Panc1 (cell line): ENCODE measurements around the gene HNRNPM.

Source experiments
- CTCF ChIP-seq: fragments of 450-650 bp; IDR thresholded peaks from 2 replicates; pipeline ENCODE4 v1.5.1; 2017; ENCODE audit warnings: mild to moderate bottlenecking
- POLR2AphosphoS5 ChIP-seq: IDR thresholded peaks from 2 replicates; pipeline ENCODE4 v1.6.1; 2012; ENCODE audit warnings: mild to moderate bottlenecking, low read depth, low read length, moderate library complexity
- REST ChIP-seq, 2 experiments: IDR thresholded peaks; 2 replicates each; pipeline ENCODE4 v1.6.1; 2011 to 2012; ENCODE audit warnings: low read depth in 2 of 2, control low read depth in 1 of 2, low read length in 1 of 2, mild to moderate bottlenecking in 1 of 2, moderate library complexity in 1 of 2; ENCODE audit not compliant: insufficient read depth in 1 of 2

- TF ChIP-seq POLR2AphosphoS5 = peak; percentile 87
- no peak for TF ChIP-seq CTCF
- TF ChIP-seq REST (IDR thresholded peaks at IDR 0.05; ENCODE audit: insufficient read depth in 1 of 2, low read depth in 2 of 2, low read length in 1 of 2) = no peak
Measured at GRCh38 chr19:8513687-8514504, 69.1 kb downstream of the HNRNPM start, which contains the start of gene ZNF414.
